H1 (cell line): ENCODE results near the gene DSCAM. TPM values are rescaled to one million over a fixed set of nuclear protein-coding genes. Genes with fewer than 3 reads are reported as not detected.

Source experiments
- HDAC2 ChIP-seq, 2 experiments: fragments of 300-600 bp in 1 of 2; sonication (generic) in 1 of 2; IDR thresholded peaks; 2 replicates each; pipeline ENCODE4 v1.6.1; 2011 to 2012; ENCODE audit warnings: low read depth in 2 of 2, low read length in 2 of 2, mild to moderate bottlenecking in 2 of 2, moderate library complexity in 2 of 2, borderline replicate concordance in 1 of 2, inconsistent platforms in 1 of 2
- JUN ChIP-seq: IDR thresholded peaks from 2 replicates; pipeline ENCODE4 v1.6.1; 2011; ENCODE audit warnings: low read depth, mild to moderate bottlenecking, improper control_type of control experiment, low read length
- PHF8 ChIP-seq: fragments of 200-600 bp; sonication (generic); conservative IDR thresholded peaks from 2 replicates; pipeline ENCODE4 v1.7.1; 2012; ENCODE audit warnings: low read depth, mild to moderate bottlenecking, inconsistent platforms, low read length, moderate library complexity
- polyA plus RNA-seq, 7 experiments: library from polyadenylated mRNA; depleted of rRNA in 3 of 7; stranded (reverse) in 5 of 7; unstranded in 2 of 7; fragments of >200 nt in 5 of 7; fragments of 200-250 nt in 2 of 7; gene quantifications; 1 replicate in 5 of 7; 2 replicates in 1 of 7; 4 replicates in 1 of 7; pipeline versions ENCODE4 v1.2.1 to v1.2.3, GENCODE V29; 2011 to 2013; ENCODE audit warnings: missing spikeins in 2 of 7, mixed read lengths in 2 of 7
- total RNA-seq: library from RNA; stranded (reverse); fragmentation: NEBNext Ultra II Directional; extraction: Animal tissue kit (Norgen Biotek cat#: 25700); gene quantifications from 2 replicates; pipeline ENCODE4 v1.2.1, GENCODE V29; 2021

Gene DSCAM
- total and polyA plus RNA-seq, 2 of the 8 experiments (the other 6 are each of a cell fraction or from before 2014, with no cell fraction given) = 0.02 to 0.15 TPM

- TF ChIP-seq HDAC2 (IDR thresholded peaks at IDR 0.05; ENCODE audit: borderline replicate concordance in 1 of 2, low read depth in 2 of 2, low read length in 2 of 2) = no peak
- TF ChIP-seq PHF8 = no peak
- TF ChIP-seq JUN = no peak
These were observed 744.3 kb downstream of the DSCAM start (continued) for GRCh38 chr21:40102682-40103081.
